B cell (primary cell): ENCODE measurements around the gene CDH16. TPM values are rescaled to one million over a fixed set of nuclear protein-coding genes. Genes with fewer than 3 reads are reported as not detected.
A peak's percentile ranks its signal among the peaks of the same experiment; 100 is the strongest.

Source experiments
- ATAC-seq: fragments of 200-7000 bp; cut with Tn5 transposase; one replicate; pipeline ENCODE4 v1.10.0; 2021; ENCODE audit warnings: low read depth, mild to moderate bottlenecking, moderate number of reproducible peaks, moderate library complexity
- CTCF ChIA-PET: fragments of 350-600 bp; sonication (Branson Sonifier 250); formaldehyde crosslinking; loops from one replicate; lab custom pipeline; 2021; ENCODE audit warnings: antibody characterized with exemption, inconsistent platforms; lab: Charles Lee
- POLR2A ChIA-PET: fragments of 350-600 bp; sonication (Branson Sonifier 250); formaldehyde crosslinking; loops from one replicate; lab custom pipeline; 2021; ENCODE audit warnings: antibody characterized with exemption; lab: Charles Lee
- DNase-seq: peaks from one replicate; pipeline ENCODE4 v3.0.0; 2013
- H2AFZ ChIP-seq: 2 replicates; pipeline ENCODE4 v1.6.1; 2012; ENCODE audit warnings: mild to moderate bottlenecking, low read depth, low read length; ENCODE audit not compliant: insufficient read depth, poor library complexity, severe bottlenecking
- H3K27ac ChIP-seq, 2 donors: 1 replicate in 1 of 2; 2 replicates in 1 of 2; pipeline ENCODE4 v1.5.1; 2012 to 2013; ENCODE audit warnings: low read length in 2 of 2, mild to moderate bottlenecking in 2 of 2, moderate library complexity in 1 of 2
- H3K27me3 ChIP-seq, 4 experiments: fragments of 200-600 bp in 1 of 4; sonication (generic) in 1 of 4; replicated peaks in 1 of 4; 1 replicate in 2 of 4; 2 replicates in 2 of 4; pipeline versions ENCODE4 v1.6.1 to v1.7.0; 2013 to 2016; ENCODE audit warnings: low read length in 3 of 4, mild to moderate bottlenecking in 2 of 4, mixed read lengths in 1 of 4, moderate library complexity in 1 of 4; ENCODE audit not compliant: insufficient read depth in 4 of 4, control insufficient read depth in 3 of 4; ENCODE audit errors: control extremely low read depth in 1 of 4
- H3K36me3 ChIP-seq, 2 experiments: replicated peaks in 1 of 2; 1 replicate in 1 of 2; 2 replicates in 1 of 2; pipeline versions ENCODE4 v1.6.1 to v1.7.1; 2013; ENCODE audit warnings: low read length in 1 of 2; ENCODE audit not compliant: insufficient read depth in 2 of 2, control insufficient read depth in 1 of 2; ENCODE audit errors: control extremely low read depth in 1 of 2, extremely low read depth in 1 of 2
- H3K4me1 ChIP-seq, 2 donors: fragments of 200-600 bp in 1 of 2; sonication (generic) in 1 of 2; 1 replicate in 1 of 2; 2 replicates in 1 of 2; pipeline versions ENCODE4 v1.5.1 to v1.6.1; 2013 to 2017; ENCODE audit warnings: low read length in 2 of 2; ENCODE audit not compliant: control insufficient read depth in 2 of 2, insufficient read depth in 2 of 2
- H3K4me2 ChIP-seq: replicated peaks from 2 replicates; pipeline ENCODE3; 2012; ENCODE audit warnings: mild to moderate bottlenecking, low read depth, low read length; ENCODE audit not compliant: poor library complexity, severe bottlenecking
- H3K4me3 ChIP-seq, 5 experiments: fragments of 200-600 bp in 1 of 5; sonication (generic) in 1 of 5; 1 replicate in 3 of 5; 2 replicates in 2 of 5; pipeline versions ENCODE4 v1.5.1 to v1.7.0; 2011 to 2016; ENCODE audit warnings: low read length in 4 of 5, mild to moderate bottlenecking in 4 of 5, low read depth in 2 of 5, control low read depth in 1 of 5, moderate library complexity in 1 of 5; ENCODE audit not compliant: insufficient read depth in 1 of 5; ENCODE audit errors: control extremely low read depth in 1 of 5, extremely low read depth in 1 of 5
- H3K79me2 ChIP-seq: fragments of 200-600 bp; sonication (generic); one replicate; pipeline ENCODE4 v1.6.0; 2016; ENCODE audit warnings: low read length; ENCODE audit not compliant: control insufficient read depth, insufficient read depth
- H3K9ac ChIP-seq: fragments of 200-600 bp; sonication (generic); 2 replicates; pipeline ENCODE4 v1.6.1; 2017; ENCODE audit warnings: mild to moderate bottlenecking, low read length, moderate library complexity
- H3K9me3 ChIP-seq, 3 donors: one replicate each; pipeline versions ENCODE4 v1.6.1 to v1.7.1; 2013; ENCODE audit warnings: low read length in 2 of 3; ENCODE audit not compliant: control insufficient read depth in 2 of 3, insufficient read depth in 1 of 3; ENCODE audit errors: control extremely low read depth in 1 of 3
- H4K20me1 ChIP-seq: 2 replicates; pipeline ENCODE4 v1.6.0; 2012; ENCODE audit warnings: mild to moderate bottlenecking, low read length; ENCODE audit not compliant: insufficient read depth, control insufficient read depth, poor library complexity, severe bottlenecking
- H3K27ac Mint-ChIP-seq: one replicate; pipeline ENCODE4 v1.8.0; 2021; ENCODE audit warnings: mixed read lengths
- H3K27me3 Mint-ChIP-seq: one replicate; pipeline ENCODE4 v1.8.0; 2021; ENCODE audit warnings: mixed read lengths
- H3K4me1 Mint-ChIP-seq: one replicate; pipeline ENCODE4 v1.8.0; 2021; ENCODE audit warnings: mixed read lengths
- H3K4me3 Mint-ChIP-seq: one replicate; pipeline ENCODE4 v1.8.0; 2021; ENCODE audit warnings: mixed read lengths
- H3K9me3 Mint-ChIP-seq: one replicate; pipeline ENCODE4 v1.8.0; 2022; ENCODE audit warnings: mixed read lengths; ENCODE audit not compliant: insufficient read depth
- CTCF ChIP-seq: fragments of 200-600 bp; IDR thresholded peaks from one replicate; pipeline ENCODE4 v1.8.0; 2022; ENCODE audit warnings: antibody characterized with exemption, mild to moderate bottlenecking
- EZH2 ChIP-seq: IDR thresholded peaks from 2 replicates; pipeline ENCODE4 v1.6.1; 2012; ENCODE audit warnings: borderline replicate concordance, low read depth, mild to moderate bottlenecking, moderate library complexity, low read length; ENCODE audit not compliant: insufficient read depth, poor library complexity, severe bottlenecking
- WGBS: methylation state at CpG from one replicate; pipeline ENCODE4 v1.1.5; 2013; ENCODE audit warnings: missing lambda C conversion rate; ENCODE audit not compliant: insufficient coverage; 5-methylcytosine and 5-hydroxymethylcytosine counted together
- intact Hi-C: fragments of 100-400 bp; cut with micrococcal nuclease; formaldehyde crosslinking; loops from one replicate; pipeline ENCODE4 v1.10.0; 2022
- polyA plus RNA-seq: library from polyadenylated mRNA; depleted of rRNA; stranded (reverse); fragments of >200 nt; gene quantifications from 2 replicates; pipeline ENCODE4 v1.2.3, GENCODE V29; 2012
- total RNA-seq, 2 donors: library from RNA; stranded (reverse); fragments of 120-200 nt in 1 of 2; gene quantifications; 1 replicate in 1 of 2; 2 replicates in 1 of 2; pipeline versions ENCODE4 v1.2.3 to v1.2.4, GENCODE V29; 2013 to 2022

Gene CDH16
- total and polyA plus RNA-seq, 2 donors (not counting 1 experiment from before 2014, with no cell fraction given) = not detected

GRCh38 chr16:66926171-66926947, 7.7 kb upstream of the CDH16 start:
- H3K9me3 Mint-ChIP-seq = no peaks in the 10 kb centered on the region
- no peak for DNase-seq
- Histone ChIP-seq H2AFZ (no peak overlapping the region), H3K36me3 (peaks cover 0 to 3% of the 10 kb centered on the region in 2 experiments), H3K4me3 (no peak overlapping the region), H3K27ac (no peak overlapping the region), H3K79me2 (no peaks in the 10 kb centered on the region), H3K4me2 (no peak overlapping the region), H3K27me3 (peaks cover 0 to 41% (median 14%) of the 10 kb centered on the region in 4 experiments), H3K9me3 (peaks cover 0 to 8% (median 0%) of the 10 kb centered on the region in 3 donors), H3K9ac (no peak overlapping the region), H3K4me1 (peaks cover 11 to 12% of the 10 kb centered on the region in 2 donors), H4K20me1 (no peaks in the 10 kb centered on the region)
- no peak overlapping the region for H3K27ac Mint-ChIP-seq
- ChIA-PET CTCF (no interaction called here), POLR2A (interaction anchor here (0.6 kb wide), 1 partner anchor 10 kb away, joined by 3 read pairs; no protein-coding TSS in a partner anchor)
- peaks cover 12% of the 10 kb centered on the region for H3K4me1 Mint-ChIP-seq
- intact Hi-C loops = no loop called here
- no peak for TF ChIP-seq CTCF
- TF ChIP-seq EZH2 = no peak
- 80% methylated on average over 5 of the region's 5 CpGs for WGBS
- ATAC-seq = no peak
- H3K4me3 Mint-ChIP-seq = peak overlapping the region; percentile 81
- peaks cover 29% of the 10 kb centered on the region for H3K27me3 Mint-ChIP-seq

GRCh38 chr16:66925322-66925840, 6.7 kb upstream of the CDH16 start, which contains the start of gene RRAD:
Gene RRAD, minus strand, starts transcription at chr16:66925535. Its CDS starts 356 bp downstream, at chr16:66925179.
- ChIA-PET POLR2A (no interaction called here), CTCF (no interaction called here)
- Histone ChIP-seq H2AFZ (peak within 1 kb of the TSS; percentile 66), H3K27ac (no peak within 1 kb of the TSS), H3K9ac (peak within 1 kb of the TSS; percentile 59), H3K4me2 (peak within 1 kb of the TSS; percentile 88), H3K79me2 (no peaks in the 10 kb centered on the region), H3K36me3 (peaks cover 0 to 2% of the 10 kb centered on the region in 2 experiments), H3K4me1 (peaks cover 11 to 12% of the 10 kb centered on the region in 2 donors), H3K27me3 (peaks cover 0 to 41% (median 14%) of the 10 kb centered on the region in 4 experiments), H3K9me3 (peaks cover 0 to 8% (median 0%) of the 10 kb centered on the region in 3 donors), H3K4me3 (peak within 1 kb of the TSS in 4 of 5 experiments; percentile 21 to 47 (median 44)), H4K20me1 (no peaks in the 10 kb centered on the region)
- Mint-ChIP-seq H3K27ac (no peak within 1 kb of the TSS), H3K4me3 (peak within 1 kb of the TSS; percentile 81), H3K27me3 (peaks cover 32% of the 10 kb centered on the region), H3K9me3 (no peaks in the 10 kb centered on the region), H3K4me1 (peaks cover 12% of the 10 kb centered on the region)
- peak; percentile 41 for DNase-seq
- 7% methylated on average over 24 of the region's 42 CpGs for WGBS
- ATAC-seq = peak; percentile 9
- TF ChIP-seq EZH2 = peak; percentile 83
- no peak for TF ChIP-seq CTCF
- intact Hi-C loops = no loop called here
